AG10803 (cell line): ENCODE data around the gene SHH.

Experiments used
- DNase-seq: peaks from one replicate; pipeline ENCODE4 v3.0.0; 2010; ENCODE audit warnings: low read depth
- H3K4me3 ChIP-seq: 2 replicates; pipeline ENCODE4 v1.5.1; 2011; ENCODE audit warnings: mild to moderate bottlenecking, low read length, control low read depth
- CTCF ChIP-seq: conservative IDR thresholded peaks from 2 replicates; pipeline ENCODE4 v1.5.1; 2011; ENCODE audit warnings: mild to moderate bottlenecking, low read length, control low read depth, inconsistent platforms

The SHH gene

GRCh38 chr7:155835446-155836215, 23.4 kb upstream of the SHH start:
- TF ChIP-seq CTCF, result no peak
- no peak for DNase-seq
- no peak overlapping the region for H3K4me3 ChIP-seq

- TF ChIP-seq CTCF, result no peak
- DNase-seq, result no peak
- no peak overlapping the region for H3K4me3 ChIP-seq
Observed at GRCh38 chr7:155834486-155835048, 22.3 kb upstream of the SHH start.

- H3K4me3 ChIP-seq, result no peak overlapping the region
- TF ChIP-seq CTCF, result no peak
- no peak for DNase-seq
Observed at GRCh38 chr7:155833651-155834050, 21.4 kb upstream of the SHH start.

- DNase-seq, result no peak
- no peak for TF ChIP-seq CTCF
- H3K4me3 ChIP-seq, result no peak overlapping the region
Observed at GRCh38 chr7:155832581-155832981, 20.3 kb upstream of the SHH start.

- no peak for TF ChIP-seq CTCF
- H3K4me3 ChIP-seq, result no peak overlapping the region
- DNase-seq, result no peak
Observed at GRCh38 chr7:155831807-155832524, 19.7 kb upstream of the SHH start.

- TF ChIP-seq CTCF, result no peak
- H3K4me3 ChIP-seq, result no peak overlapping the region
- DNase-seq, result no peak
Observed at GRCh38 chr7:155830961-155831806, 18.9 kb upstream of the SHH start.
